ENCODE data around the gene STUM.
"Not testable (repeated sequence)": the region's sequence is repeated elsewhere in the genome, so short reads cannot be mapped to it uniquely, and the experiment has no call there.

STUM gene

DNA sequence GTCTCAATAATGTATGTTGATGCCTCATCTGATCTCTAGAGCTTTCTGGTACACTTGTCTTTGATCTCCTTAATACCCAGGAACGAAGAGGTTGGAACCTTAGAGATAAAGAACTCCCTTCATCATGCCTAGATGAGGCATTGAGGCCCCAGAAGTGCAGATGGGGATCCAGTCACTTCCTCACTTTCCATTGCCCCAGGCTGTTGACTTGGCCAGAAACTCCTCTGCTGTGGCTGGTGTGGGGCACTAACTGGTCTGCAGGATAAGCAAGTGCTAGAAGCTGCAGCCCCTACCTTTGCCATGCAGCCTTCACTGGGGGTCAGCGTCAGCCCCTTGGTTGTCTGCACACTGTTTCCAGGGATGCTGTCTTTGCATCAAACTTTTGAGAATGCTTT is 49.9 kb downstream of the STUM start:
- DNase-seq (ENCODE audit: insufficient read length, low spot score) (no peak), FAIRE-seq (no peak)
- no peak for TF ChIP-seq POLR2AphosphoS5 (IDR thresholded peaks at IDR 0.05; ENCODE audit: low read depth, low read length)
- no peak for TF ChIP-seq POLR2A (IDR thresholded peaks at IDR 0.05; ENCODE audit: low read depth, low read length)
- TF ChIP-seq POU2F2 (IDR thresholded peaks at IDR 0.05; ENCODE audit: low read depth, low read length), result no peak
- TF ChIP-seq PAX5 (IDR thresholded peaks at IDR 0.05; ENCODE audit: insufficient read depth, low read length, severe bottlenecking), result no peak
- TF ChIP-seq TAF1 (IDR thresholded peaks at IDR 0.05; ENCODE audit: low read depth, low read length), result no peak
- no peak for TF ChIP-seq SPI1 (IDR thresholded peaks at IDR 0.05; ENCODE audit: low read depth, low read length)

- DNase-seq (ENCODE audit: insufficient read length, low spot score); FAIRE-seq: not testable (repeated sequence)
These were observed 50.4 kb downstream of the STUM start for GRCh38 chr1:226598955-226599354.

DNA sequence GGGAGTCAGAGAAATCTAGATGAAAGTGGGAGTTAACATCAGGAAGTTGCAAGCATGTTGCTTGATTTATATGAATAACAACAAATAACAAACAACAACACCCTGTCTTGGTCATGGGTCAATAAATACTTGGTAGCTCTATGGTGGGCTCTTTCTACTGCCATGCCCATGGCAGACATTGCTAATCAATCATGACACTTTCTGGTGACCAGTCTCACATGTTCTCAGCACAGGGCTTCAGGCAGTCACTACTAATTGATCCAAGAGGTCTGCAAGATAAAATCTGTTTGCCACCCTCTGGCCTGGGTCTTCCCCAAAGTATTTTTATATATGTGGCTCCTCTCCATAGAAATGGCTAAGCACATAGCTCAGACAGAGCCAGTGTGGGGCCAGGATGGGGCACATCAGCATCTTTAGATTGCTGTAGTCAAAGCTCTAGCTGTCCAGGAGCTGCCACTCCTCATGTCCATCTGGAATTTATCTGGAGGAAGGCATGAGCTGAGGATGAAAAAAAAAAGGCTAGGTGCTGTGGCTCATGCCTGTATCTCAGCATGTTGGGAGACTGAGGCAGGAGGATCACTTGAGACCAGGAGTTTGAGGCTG is 51.2 kb downstream of the STUM start:
- no peak for FAIRE-seq
- TF ChIP-seq SPI1 (IDR thresholded peaks at IDR 0.05; ENCODE audit: low read depth, low read length) (no peak), PAX5 (IDR thresholded peaks at IDR 0.05; ENCODE audit: insufficient read depth, low read length, severe bottlenecking) (no peak), POLR2A (IDR thresholded peaks at IDR 0.05; ENCODE audit: low read depth, low read length) (no peak), POLR2AphosphoS5 (IDR thresholded peaks at IDR 0.05; ENCODE audit: low read depth, low read length) (no peak), TAF1 (IDR thresholded peaks at IDR 0.05; ENCODE audit: low read depth, low read length) (no peak), POU2F2 (IDR thresholded peaks at IDR 0.05; ENCODE audit: low read depth, low read length) (no peak)
- no peak for DNase-seq (ENCODE audit: insufficient read length, low spot score)

DNA sequence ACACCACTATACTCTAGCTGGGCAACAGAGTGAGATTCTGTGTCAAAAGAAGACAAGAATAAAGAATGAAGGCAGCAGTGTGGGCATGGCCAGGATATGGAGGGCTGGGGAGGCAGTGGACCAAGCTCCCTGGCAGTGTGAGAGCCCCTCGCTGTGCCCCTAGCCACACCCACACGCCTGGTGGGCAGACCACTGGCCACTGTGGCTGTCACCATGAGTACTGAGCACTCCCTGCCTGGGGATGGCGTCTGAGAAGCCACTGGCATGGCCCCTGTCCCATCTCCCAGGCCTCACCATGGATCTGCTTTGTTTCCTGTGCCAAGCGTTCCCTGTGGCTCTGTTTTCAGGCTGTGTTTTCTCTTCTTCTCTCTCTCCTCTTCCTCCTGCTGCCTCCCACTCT is 51.7 kb downstream of the STUM start:
- FAIRE-seq (no peak), DNase-seq (ENCODE audit: insufficient read length, low spot score) (no peak)
- TF ChIP-seq TAF1 (IDR thresholded peaks at IDR 0.05; ENCODE audit: low read depth, low read length), result no peak
- TF ChIP-seq POLR2A (IDR thresholded peaks at IDR 0.05; ENCODE audit: low read depth, low read length), result no peak
- TF ChIP-seq PAX5 (IDR thresholded peaks at IDR 0.05; ENCODE audit: insufficient read depth, low read length, severe bottlenecking), result no peak
- no peak for TF ChIP-seq POU2F2 (IDR thresholded peaks at IDR 0.05; ENCODE audit: low read depth, low read length)
- no peak for TF ChIP-seq SPI1 (IDR thresholded peaks at IDR 0.05; ENCODE audit: low read depth, low read length)
- no peak for TF ChIP-seq POLR2AphosphoS5 (IDR thresholded peaks at IDR 0.05; ENCODE audit: low read depth, low read length)

GRCh38 chr1:226601456-226601855 is 52.9 kb downstream of the STUM start:
- no peak for DNase-seq (ENCODE audit: insufficient read length, low spot score)
- no peak for FAIRE-seq
- TF ChIP-seq POLR2AphosphoS5 (IDR thresholded peaks at IDR 0.05; ENCODE audit: low read depth, low read length) (no peak), TAF1 (IDR thresholded peaks at IDR 0.05; ENCODE audit: low read depth, low read length) (no peak), SPI1 (IDR thresholded peaks at IDR 0.05; ENCODE audit: low read depth, low read length) (no peak), PAX5 (IDR thresholded peaks at IDR 0.05; ENCODE audit: insufficient read depth, low read length, severe bottlenecking) (no peak), POU2F2 (IDR thresholded peaks at IDR 0.05; ENCODE audit: low read depth, low read length) (no peak), POLR2A (IDR thresholded peaks at IDR 0.05; ENCODE audit: low read depth, low read length) (no peak)

DNA sequence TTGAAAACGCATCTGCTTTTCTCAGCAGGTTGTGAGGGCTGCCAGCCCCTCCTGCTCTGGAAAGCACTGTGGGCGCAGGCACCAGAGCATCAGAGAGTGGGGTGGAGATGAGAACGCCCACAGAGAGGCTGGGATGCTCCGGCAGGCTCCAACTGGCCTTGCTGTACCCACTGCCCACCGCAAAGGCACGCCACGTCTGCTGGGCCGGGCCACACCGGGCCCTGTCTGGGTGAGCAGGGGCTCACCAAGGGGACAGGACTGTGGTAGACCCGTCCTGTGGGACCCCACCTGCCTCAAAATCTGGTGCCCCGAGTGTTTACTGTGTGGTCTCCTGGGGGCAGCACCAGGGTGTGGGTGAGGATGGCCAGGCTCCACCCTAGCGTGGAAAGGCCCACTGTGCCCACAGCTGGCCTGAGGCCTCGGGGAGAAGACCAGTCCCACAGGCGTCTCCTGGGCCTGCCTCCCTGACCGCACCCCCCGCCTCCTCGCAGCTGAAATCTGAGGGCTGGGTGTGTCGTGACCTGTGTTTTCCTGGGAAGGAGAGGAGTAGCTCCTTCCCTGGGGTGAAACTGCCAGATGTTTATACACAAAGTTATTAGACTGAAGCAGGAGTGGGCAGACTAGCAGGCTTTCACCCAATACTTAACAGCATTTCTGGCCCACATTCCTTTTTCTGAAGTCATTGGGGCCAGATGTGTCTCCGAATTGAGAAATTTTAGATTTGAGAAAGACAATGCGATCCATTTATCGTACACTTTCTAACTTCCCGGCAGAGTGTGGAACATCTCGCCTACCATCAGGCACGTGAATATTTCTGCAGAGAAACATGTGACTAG is 53.8 kb downstream of the STUM start:
- TF ChIP-seq TAF1 (IDR thresholded peaks at IDR 0.05; ENCODE audit: low read depth, low read length) (no peak), PAX5 (IDR thresholded peaks at IDR 0.05; ENCODE audit: insufficient read depth, low read length, severe bottlenecking) (no peak), POU2F2 (IDR thresholded peaks at IDR 0.05; ENCODE audit: low read depth, low read length) (no peak), SPI1 (IDR thresholded peaks at IDR 0.05; ENCODE audit: low read depth, low read length) (no peak), POLR2AphosphoS5 (IDR thresholded peaks at IDR 0.05; ENCODE audit: low read depth, low read length) (no peak), POLR2A (IDR thresholded peaks at IDR 0.05; ENCODE audit: low read depth, low read length) (no peak)
- FAIRE-seq, result no peak
- no peak for DNase-seq (ENCODE audit: insufficient read length, low spot score)

DNA sequence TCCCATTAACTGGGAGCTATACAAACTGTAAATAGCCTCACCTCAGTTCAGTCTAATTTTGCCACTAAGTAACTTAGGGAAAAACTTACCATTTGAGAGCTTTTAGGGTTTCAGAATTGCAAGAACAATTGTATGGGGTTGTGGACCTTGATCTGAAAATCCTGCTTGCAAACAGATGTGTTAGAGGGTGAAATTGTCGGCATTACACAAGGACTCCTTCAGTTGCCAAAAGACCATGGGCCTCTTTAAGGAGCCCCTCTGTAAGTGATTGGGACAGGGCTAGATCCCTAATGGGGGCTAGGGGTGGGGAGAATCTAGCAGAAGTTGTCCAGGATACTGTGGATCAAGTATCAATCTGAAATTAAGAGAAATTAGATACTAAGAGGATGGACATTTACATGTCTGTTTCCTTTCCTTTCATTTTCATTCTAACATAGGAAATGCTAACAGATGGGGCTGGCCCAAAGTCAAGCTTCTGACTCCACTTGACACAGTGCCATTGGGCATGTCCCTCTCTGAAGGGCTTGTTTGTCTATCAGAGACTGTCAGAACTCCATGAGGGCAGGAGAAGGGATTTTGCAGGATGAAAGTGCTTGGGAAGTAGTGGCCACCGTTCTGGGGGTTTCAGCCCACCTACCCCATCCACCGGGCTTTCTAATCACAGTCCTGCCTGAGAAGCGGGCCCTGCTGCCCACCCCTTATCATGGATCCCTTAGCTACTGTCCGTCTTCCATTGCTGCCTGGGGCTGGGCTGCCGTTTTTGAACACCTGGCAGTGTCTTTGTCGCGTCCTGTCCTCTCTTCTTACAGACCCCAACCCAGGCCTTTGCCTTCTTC is 54.7 kb downstream of the STUM start:
- no peak for FAIRE-seq
- TF ChIP-seq PAX5 (IDR thresholded peaks at IDR 0.05; ENCODE audit: insufficient read depth, low read length, severe bottlenecking) (no peak), POLR2A (IDR thresholded peaks at IDR 0.05; ENCODE audit: low read depth, low read length) (no peak), TAF1 (IDR thresholded peaks at IDR 0.05; ENCODE audit: low read depth, low read length) (no peak), SPI1 (IDR thresholded peaks at IDR 0.05; ENCODE audit: low read depth, low read length) (no peak), POU2F2 (IDR thresholded peaks at IDR 0.05; ENCODE audit: low read depth, low read length) (no peak), POLR2AphosphoS5 (IDR thresholded peaks at IDR 0.05; ENCODE audit: low read depth, low read length) (no peak)
- DNase-seq (ENCODE audit: insufficient read length, low spot score), result no peak

DNA sequence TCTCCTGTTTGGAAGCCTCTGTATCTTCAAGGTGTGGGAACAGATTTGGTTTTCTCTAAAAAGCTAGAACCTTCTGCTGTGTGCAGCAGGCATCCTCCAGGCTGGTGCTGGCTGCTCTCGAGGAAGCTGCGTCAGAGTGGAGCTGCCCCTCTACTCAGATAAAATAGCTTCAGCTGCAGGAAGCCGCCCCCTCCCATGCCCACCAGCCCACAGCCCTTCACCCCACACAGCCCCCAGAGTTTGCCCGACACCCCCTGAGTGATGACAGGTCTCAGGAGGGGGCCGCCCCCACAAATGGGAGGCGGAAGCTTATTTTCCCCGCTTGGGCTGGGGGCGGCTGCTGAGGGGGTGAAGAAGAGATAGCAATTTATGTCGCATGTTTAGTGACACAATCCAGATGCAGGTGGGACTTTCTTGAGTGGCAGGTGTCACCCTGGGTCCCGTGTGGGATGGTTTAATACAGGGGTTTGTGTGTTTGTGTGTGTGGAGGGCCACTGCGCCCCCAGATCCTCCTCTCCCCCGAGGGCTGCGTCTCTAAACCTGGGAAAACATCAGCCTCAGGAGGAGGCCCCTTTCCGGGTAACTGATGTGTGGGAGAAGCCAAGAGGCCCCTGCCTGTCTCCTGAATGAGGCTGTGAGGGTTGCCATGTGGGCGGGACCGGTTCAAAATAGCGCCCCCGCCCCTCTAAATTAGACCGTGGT is 55.4 kb downstream of the STUM start:
- no peak for FAIRE-seq
- no peak for DNase-seq (ENCODE audit: insufficient read length, low spot score)
- TF ChIP-seq POLR2AphosphoS5 (IDR thresholded peaks at IDR 0.05; ENCODE audit: low read depth, low read length), result no peak
- TF ChIP-seq PAX5 (IDR thresholded peaks at IDR 0.05; ENCODE audit: insufficient read depth, low read length, severe bottlenecking), result no peak
- no peak for TF ChIP-seq POU2F2 (IDR thresholded peaks at IDR 0.05; ENCODE audit: low read depth, low read length)
- TF ChIP-seq SPI1 (IDR thresholded peaks at IDR 0.05; ENCODE audit: low read depth, low read length), result no peak
- TF ChIP-seq POLR2A (IDR thresholded peaks at IDR 0.05; ENCODE audit: low read depth, low read length), result no peak
- no peak for TF ChIP-seq TAF1 (IDR thresholded peaks at IDR 0.05; ENCODE audit: low read depth, low read length)

All from GM12891 (cell line).